HL-60/S4 treated with retinoic acid at 250 ng/mL for 4 days and 3 days (cell line): ENCODE measurements around the gene ZNF490.

ENCODE experiments used
- in situ Hi-C: fragments of 300-500 bp; cut with MboI; formaldehyde crosslinking; loops from 2 replicates; pipeline ENCODE4 v1.7.0; 2022; ENCODE audit warnings: low sequenced_read_pairs

The ZNF490 gene

DNA sequence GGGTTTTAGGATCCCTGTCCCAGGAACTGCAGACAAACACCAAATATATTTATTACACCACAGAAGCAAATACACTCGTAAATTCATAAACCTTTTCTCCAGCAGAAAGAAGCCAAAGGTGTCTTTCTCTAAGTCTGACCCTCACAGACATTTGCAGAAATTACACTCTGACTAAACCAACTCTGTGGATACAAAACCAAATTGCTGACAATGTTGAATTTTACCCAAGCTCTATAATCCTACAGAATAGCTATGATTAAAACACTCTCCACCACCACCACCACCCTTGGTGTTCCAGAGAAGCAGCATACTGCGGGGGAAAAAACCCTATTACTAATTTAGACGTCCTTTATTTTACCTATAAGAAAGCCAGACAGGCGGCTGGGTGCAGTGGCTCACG, 64.5 kb downstream of the ZNF490 start:
- in situ Hi-C loops, result no loop called here

GRCh38 chr19:12545267-12545666, 65.3 kb downstream of the ZNF490 start:
- in situ Hi-C loops, result no loop called here

GRCh38 chr19:12544401-12544876, 66.2 kb downstream of the ZNF490 start:
- in situ Hi-C loops, result no loop called here

GRCh38 chr19:12543855-12544254, 66.8 kb downstream of the ZNF490 start:
- in situ Hi-C loops, result no loop called here
